DMS79 (cell line): ENCODE measurements around the gene CYP26A1.

Experiments
- DNase-seq: peaks from one replicate; lab custom pipeline; 2025; lab: John Stamatoyannopoulos, UW

CYP26A1 gene

DNA sequence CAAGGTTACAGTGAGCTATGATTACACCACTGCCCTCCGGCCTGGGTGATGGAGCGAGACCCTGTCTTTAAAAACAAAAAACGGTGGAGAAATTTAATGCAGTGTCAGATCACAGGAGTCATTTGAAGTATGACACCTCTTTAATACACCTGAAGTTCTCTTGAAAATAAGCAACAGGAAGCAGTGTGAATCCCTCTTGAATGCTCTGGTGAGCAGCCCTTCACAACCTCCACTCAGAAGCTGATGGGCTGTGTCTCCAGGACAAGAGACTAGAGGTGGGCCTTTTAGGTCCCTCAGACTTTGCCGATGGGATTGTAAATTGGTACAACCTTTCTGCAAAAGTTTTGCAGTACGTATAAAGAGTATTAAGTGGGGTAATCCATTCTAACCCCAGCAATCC lies 50.1 kb downstream of the CYP26A1 start:
- no peak for DNase-seq

DNA sequence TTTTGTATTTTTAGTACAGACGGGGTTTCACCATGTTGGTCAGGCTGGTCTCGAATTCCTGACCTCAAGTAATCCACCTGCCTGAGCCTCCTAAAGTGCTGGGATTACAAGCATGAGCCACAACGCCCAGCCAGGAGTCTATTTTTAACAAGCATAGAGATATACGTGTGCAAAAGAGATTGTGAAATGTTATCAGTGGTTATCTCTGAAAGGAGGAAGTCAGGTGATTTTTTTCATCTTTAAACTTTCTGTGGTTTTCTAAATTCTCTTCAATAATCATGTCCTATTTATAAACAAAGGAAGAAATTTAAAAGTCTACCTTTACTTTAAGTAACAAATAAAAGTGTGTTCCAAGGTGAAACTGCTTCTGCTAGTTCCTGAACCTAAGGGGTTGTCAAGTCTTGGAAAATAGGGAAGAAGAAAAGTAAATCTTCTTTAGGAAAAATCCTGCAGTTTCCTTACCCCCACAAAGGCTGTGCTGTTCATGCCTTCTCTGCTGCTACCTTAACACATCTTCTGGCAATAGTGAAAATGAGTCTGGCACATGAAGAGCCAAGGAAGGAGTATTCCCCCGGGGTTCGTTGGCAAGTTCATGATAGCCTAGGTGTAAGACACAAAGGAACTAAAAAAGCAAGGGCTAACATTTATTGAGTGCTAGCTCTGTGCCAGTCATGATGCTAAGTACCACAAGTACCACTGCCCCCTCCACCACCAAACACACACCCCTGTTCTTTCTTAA lies 51.1 kb downstream of the CYP26A1 start:
- no peak for DNase-seq

DNA sequence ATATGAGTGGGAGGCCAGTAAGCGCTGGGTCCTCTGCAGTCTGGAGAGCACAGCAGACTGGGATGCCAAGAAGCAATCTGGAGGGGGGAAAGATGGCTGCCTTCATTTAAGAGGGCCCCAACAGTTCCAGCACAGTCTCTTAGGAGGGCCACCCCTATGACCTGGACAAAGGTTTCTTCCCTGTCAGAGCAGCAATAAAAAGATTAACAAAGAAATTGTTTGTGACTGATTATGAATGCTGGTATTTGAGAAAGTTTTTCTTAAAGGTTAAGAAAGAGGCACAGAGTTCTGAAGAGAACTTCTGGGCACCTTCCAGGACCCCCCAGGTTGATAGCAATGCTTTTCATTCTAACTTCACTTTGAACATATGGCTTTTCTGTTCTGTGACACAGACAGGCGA lies 52.3 kb downstream of the CYP26A1 start:
- DNase-seq, result no peak

DNA sequence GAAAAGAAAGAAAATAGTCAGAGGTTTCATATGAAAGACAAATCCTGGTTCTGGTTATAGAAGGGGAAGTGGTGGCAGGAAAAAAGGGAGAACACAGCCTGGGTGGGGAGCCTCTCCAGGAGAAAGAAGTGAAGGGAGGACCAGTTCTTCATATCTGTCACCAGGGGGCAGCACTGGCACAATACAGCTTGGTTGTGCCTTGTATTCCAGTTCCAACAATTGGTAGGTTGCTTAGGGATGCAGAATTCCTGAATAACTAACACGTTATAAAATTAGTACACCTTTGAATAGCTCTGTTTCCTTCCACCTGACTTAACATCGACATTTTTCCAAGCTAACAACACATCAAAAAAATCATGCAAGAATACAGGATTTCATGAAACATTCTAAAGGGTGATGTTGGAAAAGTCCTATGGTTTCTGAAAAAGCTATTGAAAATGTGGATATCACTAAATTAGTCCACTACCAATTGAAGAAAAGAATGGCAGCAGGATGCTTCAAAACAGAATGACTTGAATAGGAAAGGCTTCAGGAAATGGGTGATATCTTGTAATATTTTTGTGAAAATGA lies 52.9 kb downstream of the CYP26A1 start:
- no peak for DNase-seq
